Nephron (organoid): ENCODE results near the gene TGFBR3L.
"Not testable (repeated sequence)": the region's sequence is repeated elsewhere in the genome, so short reads cannot be mapped to it uniquely, and the experiment has no call there.

Experiments used
- H3K27ac Mint-ChIP-seq, 3 experiments: 2 replicates each; pipeline ENCODE4 v1.8.0; 2020; ENCODE audit warnings: mixed read lengths in 3 of 3, mild to moderate bottlenecking in 2 of 3, moderate library complexity in 1 of 3
- H3K27me3 Mint-ChIP-seq: 2 replicates; pipeline ENCODE4 v1.8.0; 2021; ENCODE audit warnings: low read depth, mild to moderate bottlenecking, moderate library complexity, mixed read lengths
- H3K36me3 Mint-ChIP-seq: 2 replicates; pipeline ENCODE4 v1.8.0; 2020; ENCODE audit warnings: low read depth, mixed read lengths
- H3K4me1 Mint-ChIP-seq: 2 replicates; pipeline ENCODE4 v1.8.0; 2020; ENCODE audit warnings: mixed read lengths
- H3K4me3 Mint-ChIP-seq, 3 experiments: 2 replicates each; pipeline ENCODE4 v1.8.0; 2020; ENCODE audit warnings: mild to moderate bottlenecking in 3 of 3, mixed read lengths in 3 of 3, moderate library complexity in 2 of 3
- H3K9me3 Mint-ChIP-seq: 2 replicates; pipeline ENCODE4 v1.8.0; 2020; ENCODE audit warnings: mixed read lengths
- TF ChIP-seq, protein P1 (sequence below), 3 experiments: fragments of 200-600 bp; sonication (generic); IDR thresholded peaks; one replicate each; pipeline ENCODE4 v1.5.0; 2021; ENCODE audit warnings: antibody characterized with exemption in 3 of 3; ENCODE audit not compliant: unreplicated experiment in 3 of 3

Gene TGFBR3L

DNA sequence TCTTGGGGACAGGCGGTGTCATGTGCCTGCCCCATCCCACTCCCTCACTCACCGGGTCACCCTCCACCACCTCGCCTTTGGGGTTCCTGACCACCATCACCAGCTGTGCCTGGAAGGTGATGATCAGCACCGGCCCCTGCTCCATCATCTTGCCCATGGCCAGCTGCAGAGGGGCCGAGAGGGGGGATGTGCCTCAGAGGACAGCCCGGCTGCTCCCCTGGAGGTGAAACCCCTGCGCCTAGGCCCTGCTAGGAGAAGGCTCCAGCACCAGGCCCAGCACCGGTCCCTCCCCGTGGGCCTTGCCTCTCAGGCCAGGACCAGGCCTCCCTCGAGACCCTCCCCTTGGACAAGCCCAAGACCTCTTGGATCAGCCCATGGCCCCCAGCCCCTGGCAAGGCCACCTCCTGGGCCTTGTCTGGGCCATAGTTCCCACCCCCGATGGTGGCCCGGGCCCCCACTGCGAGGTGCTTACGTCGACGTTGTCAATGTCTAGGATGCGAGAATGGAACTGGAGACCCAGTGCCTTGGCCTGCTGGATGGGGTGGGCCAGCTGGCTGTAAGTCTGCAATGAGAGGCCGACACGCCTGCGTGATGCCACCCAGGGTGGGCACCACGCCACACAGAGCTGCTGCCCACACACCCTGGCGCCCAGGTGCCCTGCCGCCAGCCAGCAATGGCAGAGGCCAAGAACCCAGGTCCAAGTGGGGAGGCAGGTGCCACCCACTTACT is 13.1 kb downstream of the TGFBR3L start:
- Mint-ChIP-seq H3K4me1 (peaks cover 18% of the 10 kb centered on the region), H3K36me3 (peaks cover 5% of the 10 kb centered on the region), H3K9me3 (no peaks in the 10 kb centered on the region), H3K27me3 (no peaks in the 10 kb centered on the region), H3K27ac (peak overlapping the region; percentile 79 to 89 (median 80)), H3K4me3 (peak overlapping the region in 2 of 3 experiments; percentile 71 to 77)
- TF ChIP-seq, protein P1, sequence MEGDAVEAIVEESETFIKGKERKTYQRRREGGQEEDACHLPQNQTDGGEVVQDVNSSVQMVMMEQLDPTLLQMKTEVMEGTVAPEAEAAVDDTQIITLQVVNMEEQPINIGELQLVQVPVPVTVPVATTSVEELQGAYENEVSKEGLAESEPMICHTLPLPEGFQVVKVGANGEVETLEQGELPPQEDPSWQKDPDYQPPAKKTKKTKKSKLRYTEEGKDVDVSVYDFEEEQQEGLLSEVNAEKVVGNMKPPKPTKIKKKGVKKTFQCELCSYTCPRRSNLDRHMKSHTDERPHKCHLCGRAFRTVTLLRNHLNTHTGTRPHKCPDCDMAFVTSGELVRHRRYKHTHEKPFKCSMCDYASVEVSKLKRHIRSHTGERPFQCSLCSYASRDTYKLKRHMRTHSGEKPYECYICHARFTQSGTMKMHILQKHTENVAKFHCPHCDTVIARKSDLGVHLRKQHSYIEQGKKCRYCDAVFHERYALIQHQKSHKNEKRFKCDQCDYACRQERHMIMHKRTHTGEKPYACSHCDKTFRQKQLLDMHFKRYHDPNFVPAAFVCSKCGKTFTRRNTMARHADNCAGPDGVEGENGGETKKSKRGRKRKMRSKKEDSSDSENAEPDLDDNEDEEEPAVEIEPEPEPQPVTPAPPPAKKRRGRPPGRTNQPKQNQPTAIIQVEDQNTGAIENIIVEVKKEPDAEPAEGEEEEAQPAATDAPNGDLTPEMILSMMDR (IDR thresholded peaks at IDR 0.05; ENCODE audit: unreplicated experiment in 3 of 3) = no peak

DNA sequence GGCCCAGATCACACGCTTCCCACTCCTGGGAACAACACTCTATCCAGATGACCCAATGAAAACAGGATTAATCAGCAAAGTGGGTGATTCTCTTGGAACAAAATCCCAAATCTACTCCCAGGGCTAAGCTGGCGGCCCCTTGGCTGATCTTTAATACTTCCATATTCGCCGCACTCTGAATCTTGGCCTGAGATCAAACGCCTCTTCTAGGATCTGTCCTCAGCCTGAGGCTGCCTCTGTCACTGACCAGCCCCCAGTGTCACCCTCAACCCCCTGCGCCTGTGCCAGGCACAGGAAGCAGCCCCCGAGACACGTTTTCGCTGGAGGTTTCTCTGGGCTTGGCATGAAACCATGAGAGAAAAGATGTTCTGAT is 13.7 kb downstream of the TGFBR3L start:
- Mint-ChIP-seq H3K4me3 (peak overlapping the region; percentile 71 to 78 (median 77)), H3K4me1 (peaks cover 18% of the 10 kb centered on the region), H3K27me3 (no peaks in the 10 kb centered on the region), H3K9me3 (no peaks in the 10 kb centered on the region), H3K27ac (peak overlapping the region; percentile 79 to 89 (median 80)), H3K36me3 (peaks cover 5% of the 10 kb centered on the region)
- TF ChIP-seq, protein P1 (IDR thresholded peaks at IDR 0.05; ENCODE audit: unreplicated experiment in 3 of 3) = no peak

DNA sequence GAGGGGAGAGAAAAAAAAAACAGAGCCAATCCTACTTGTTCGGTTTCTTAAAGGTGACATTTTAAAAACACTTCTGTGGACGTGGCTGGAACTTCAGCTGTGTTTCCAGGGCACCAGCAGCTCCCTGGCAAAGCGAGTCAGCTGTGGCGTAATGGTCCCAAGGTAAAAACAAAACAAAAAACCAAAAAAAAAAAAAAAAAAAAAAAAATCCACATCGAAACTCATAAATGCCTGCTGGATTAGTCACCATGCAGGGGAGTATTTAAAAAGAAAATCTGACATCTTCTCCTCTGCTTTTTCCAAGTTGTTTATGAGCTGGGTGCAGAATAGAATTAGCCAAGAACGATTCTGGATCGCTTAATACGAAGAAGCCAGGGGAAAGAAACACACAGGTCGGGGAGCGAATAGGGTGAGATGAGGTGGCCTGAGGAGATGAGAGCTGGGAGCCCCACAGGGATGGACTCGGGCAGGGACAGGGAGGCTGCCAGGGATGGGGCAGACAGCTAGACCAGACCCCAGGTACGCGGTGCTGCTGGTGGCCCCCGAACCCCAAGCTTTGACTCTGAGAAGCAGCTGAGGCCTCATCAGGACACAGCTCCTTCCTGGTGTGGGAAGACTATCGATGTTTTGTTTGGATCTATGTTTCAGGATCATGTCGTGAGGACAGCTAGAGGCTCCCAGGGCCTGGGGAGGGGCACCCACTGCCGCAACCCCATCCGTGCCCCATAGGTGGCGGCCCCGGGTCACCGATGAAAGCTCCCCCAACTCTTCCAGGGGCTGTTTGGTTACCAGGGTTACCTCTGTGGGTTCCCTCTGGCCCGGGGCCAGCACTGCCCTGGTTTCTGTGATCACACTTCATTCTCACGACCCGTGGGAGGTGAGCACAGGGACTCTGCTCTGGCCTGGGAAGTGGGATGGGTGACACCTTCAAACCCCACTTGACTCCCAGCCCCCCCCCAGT is 14.4 kb downstream of the TGFBR3L start:
- H3K36me3 Mint-ChIP-seq = peaks cover 5% of the 10 kb centered on the region
- H3K4me3 Mint-ChIP-seq = peak overlapping the region; percentile 47 to 78 (median 71)
- TF ChIP-seq, protein P1 (IDR thresholded peaks at IDR 0.05; ENCODE audit: unreplicated experiment in 3 of 3) = peak; percentile 13 to 36 (median 21)
- H3K27ac Mint-ChIP-seq = peak overlapping the region; percentile 79 to 89 (median 80)
- no peaks in the 10 kb centered on the region for H3K27me3 Mint-ChIP-seq
- peaks cover 18% of the 10 kb centered on the region for H3K4me1 Mint-ChIP-seq
- H3K9me3 Mint-ChIP-seq = no peaks in the 10 kb centered on the region

DNA sequence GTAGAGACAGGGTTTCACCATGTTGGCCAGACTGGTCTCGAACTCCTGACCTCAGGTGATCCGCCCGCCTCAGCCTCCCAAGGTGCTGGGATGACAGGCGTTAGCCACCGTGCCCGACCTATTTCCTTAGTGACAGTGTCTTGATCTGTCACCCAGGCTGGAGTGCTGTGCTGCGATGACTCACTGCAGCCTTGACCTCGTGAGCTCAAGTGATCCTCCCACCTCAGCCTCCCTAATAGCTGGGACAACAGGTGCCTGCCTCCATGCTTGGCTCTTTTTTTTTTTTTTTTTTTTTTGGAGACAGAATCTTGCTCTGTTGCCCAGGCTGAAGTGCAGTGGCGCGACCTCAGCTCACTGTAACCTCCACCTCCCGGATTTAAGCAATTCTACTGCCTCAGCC is 15.4 kb downstream of the TGFBR3L start:
- H3K9me3 Mint-ChIP-seq, H3K27me3 Mint-ChIP-seq, H3K27ac Mint-ChIP-seq, H3K36me3 Mint-ChIP-seq, H3K4me3 Mint-ChIP-seq: not testable (repeated sequence)
- H3K4me1 Mint-ChIP-seq = peaks cover 18% of the 10 kb centered on the region

DNA sequence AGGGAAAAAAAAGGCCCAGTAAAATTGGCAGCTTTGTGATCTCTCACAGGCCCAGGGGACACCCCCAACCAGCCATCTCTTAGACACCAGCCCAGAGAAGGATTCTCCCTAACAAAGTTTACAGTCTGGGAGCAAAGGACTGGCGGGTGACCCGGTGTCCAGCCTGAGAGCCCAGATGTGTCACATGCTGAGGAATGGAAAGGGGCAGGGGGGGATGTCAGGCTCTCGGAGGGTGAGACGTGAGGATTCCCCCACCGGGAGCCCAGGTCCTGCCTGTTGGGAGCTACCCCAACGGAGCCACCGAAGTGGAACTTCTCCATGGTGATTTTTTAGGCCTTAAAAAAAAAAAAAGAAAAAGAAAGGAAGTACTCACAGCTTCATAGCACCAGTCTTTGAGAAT is 16.1 kb downstream of the TGFBR3L start:
- Mint-ChIP-seq H3K9me3 (no peaks in the 10 kb centered on the region), H3K27ac (peak overlapping the region in 1 of 3 experiments; percentile 24), H3K4me1 (peaks cover 18% of the 10 kb centered on the region), H3K36me3 (peaks cover 7% of the 10 kb centered on the region), H3K27me3 (no peaks in the 10 kb centered on the region), H3K4me3 (no peak overlapping the region)
- TF ChIP-seq, protein P1 (IDR thresholded peaks at IDR 0.05; ENCODE audit: unreplicated experiment in 3 of 3) = no peak
